Measurements from ENCODE around the gene RBM15B. TPM values are rescaled to one million over a fixed set of nuclear protein-coding genes. Genes with fewer than 3 reads are reported as not detected.

The RBM15B gene
- total RNA-seq, 4 donors from 2014 or later, result 21.9 to 33.0 (median 25.4) TPM

GRCh38 chr3:51408021-51408420, 16.9 kb downstream of the RBM15B start:
- no peak for TF ChIP-seq CTCF (IDR thresholded peaks at IDR 0.05; ENCODE audit: low read depth)

GRCh38 chr3:51408813-51409212, 17.7 kb downstream of the RBM15B start:
- no peak for TF ChIP-seq CTCF (IDR thresholded peaks at IDR 0.05; ENCODE audit: low read depth)

DNA sequence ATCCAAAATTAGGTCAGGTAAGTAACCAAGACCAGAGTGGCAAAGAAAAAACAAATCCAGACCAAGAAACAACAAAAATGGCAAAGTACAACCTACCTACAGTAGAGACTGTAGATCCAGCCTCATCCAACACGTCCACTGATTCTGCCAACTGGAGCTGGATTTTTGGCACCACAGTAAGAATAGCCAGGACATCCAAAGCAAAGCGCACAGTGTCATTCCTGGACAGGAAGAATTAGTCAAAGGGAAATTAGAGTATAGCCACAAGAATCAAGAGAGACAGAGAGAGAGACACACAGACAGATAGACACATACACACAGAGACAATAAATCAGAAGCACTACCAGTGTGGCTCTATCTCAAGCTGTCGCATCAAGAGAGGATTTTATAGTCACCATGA, 31.1 kb downstream of the RBM15B start:
- no peak for TF ChIP-seq CTCF (IDR thresholded peaks at IDR 0.05; ENCODE audit: low read depth)

DNA sequence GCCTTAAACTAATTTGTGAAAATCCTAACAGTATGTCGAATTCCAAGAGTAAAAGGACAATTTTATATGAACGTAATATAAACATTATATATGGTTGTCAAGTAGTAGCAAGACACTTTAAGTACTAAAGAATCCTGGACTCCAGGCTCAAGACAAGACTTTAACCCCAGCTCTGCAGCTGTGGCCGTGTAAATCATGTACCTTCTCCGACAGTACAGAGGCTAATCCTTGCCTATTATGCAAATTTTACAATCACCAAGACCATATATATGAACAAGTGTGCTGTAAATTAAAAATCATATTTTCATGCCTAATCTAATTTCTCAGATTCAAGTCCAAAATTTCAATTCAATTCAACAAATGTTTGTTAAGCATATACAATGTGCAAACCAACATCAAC, 35.8 kb downstream of the RBM15B start:
- no peak for TF ChIP-seq CTCF (IDR thresholded peaks at IDR 0.05; ENCODE audit: low read depth)

GRCh38 chr3:51429138-51429537, 38.1 kb downstream of the RBM15B start:
- no peak for TF ChIP-seq CTCF (IDR thresholded peaks at IDR 0.05; ENCODE audit: low read depth)

- TF ChIP-seq CTCF (IDR thresholded peaks at IDR 0.05; ENCODE audit: low read depth), result no peak
Observed at GRCh38 chr3:51434110-51434509, 43.0 kb downstream of the RBM15B start.

DNA sequence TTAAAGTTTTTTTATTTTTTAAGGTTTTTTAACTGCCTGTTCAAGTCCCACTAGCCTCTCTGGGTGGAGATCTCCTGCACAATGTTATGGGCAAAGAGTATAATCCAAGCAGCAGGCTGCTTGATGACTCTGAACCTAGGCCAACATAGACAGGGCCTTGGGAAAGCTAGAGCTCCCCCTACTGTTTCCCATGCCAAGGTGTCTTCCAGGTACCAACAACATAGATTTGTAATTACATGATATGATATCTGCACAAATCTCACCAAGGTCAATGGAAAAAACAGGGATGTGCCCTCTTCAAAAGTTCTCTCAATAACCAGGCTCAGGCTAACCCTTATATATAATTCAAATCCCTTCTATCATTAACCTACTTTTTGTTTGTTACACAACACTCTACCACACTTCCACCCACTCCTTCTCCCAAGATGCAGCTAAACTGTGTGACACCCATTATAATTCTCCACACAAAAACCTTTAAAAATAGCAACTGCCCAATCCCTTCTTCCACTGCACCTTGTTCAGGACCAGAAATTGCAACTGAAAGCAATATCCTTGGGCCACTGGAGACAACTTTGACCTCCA, 43.8 kb downstream of the RBM15B start:
- TF ChIP-seq CTCF (IDR thresholded peaks at IDR 0.05; ENCODE audit: low read depth), result no peak
